SU-DHL-6 (cell line): ENCODE data around the gene IER3.

Source experiments
- CTCF ChIP-seq: fragments of 200-600 bp; sonication (generic); IDR thresholded peaks from one replicate; pipeline ENCODE4 v1.5.1; 2017; ENCODE audit warnings: antibody characterized with exemption, mild to moderate bottlenecking, low read length, moderate library complexity; ENCODE audit not compliant: insufficient read depth, poor library complexity, severe bottlenecking
- EZH2phosphoT487 ChIP-seq: fragments of 200-600 bp; sonication (generic), shearing (Covaris generic); conservative IDR thresholded peaks from 2 replicates; pipeline ENCODE4 v1.6.1; 2018; ENCODE audit warnings: mild to moderate bottlenecking, antibody characterized with exemption, low read length, moderate library complexity, mixed read lengths

GRCh38 chr6:30742316-30743098, 1.8 kb downstream of the IER3 start, which contains the start of gene FLOT1:
- TF ChIP-seq CTCF (no peak), EZH2phosphoT487 (no peak)
